Breast epithelium (tissue), 4 donors: Measurements from ENCODE around the gene GDPD4. TPM values are rescaled to one million over a fixed set of nuclear protein-coding genes. Genes with fewer than 3 reads are reported as not detected.

ENCODE experiments used
- DNase-seq, 2 donors: peaks; one replicate each; pipeline ENCODE4 v3.0.0-alpha.2; 2019; ENCODE audit warnings: low spot score in 2 of 2
- H3K27ac ChIP-seq, 2 donors: fragments of 200-600 bp; sonication (generic) in 1 of 2; one replicate each; pipeline ENCODE4 v1.5.1; 2016 to 2019; ENCODE audit warnings: mild to moderate bottlenecking in 1 of 2
- H3K27me3 ChIP-seq, 2 donors: fragments of 200-600 bp; sonication (generic) in 1 of 2; one replicate each; pipeline versions ENCODE4 v1.5.1 to v1.6.0; 2017 to 2019; ENCODE audit warnings: control low read depth in 1 of 2, mild to moderate bottlenecking in 1 of 2
- H3K36me3 ChIP-seq: fragments of 200-600 bp; one replicate; pipeline ENCODE4 v1.5.1; 2019
- H3K4me1 ChIP-seq, 2 donors: fragments of 200-600 bp; sonication (generic); one replicate each; pipeline ENCODE4 v1.5.1; 2016 to 2019; ENCODE audit warnings: control low read depth in 1 of 2
- H3K4me3 ChIP-seq, 3 donors: fragments of 200-600 bp; sonication (generic); 1 replicate in 2 of 3; 2 replicates in 1 of 3; pipeline ENCODE4 v1.5.1; 2016 to 2019; ENCODE audit warnings: mild to moderate bottlenecking in 3 of 3, moderate library complexity in 2 of 3
- H3K9me3 ChIP-seq, 2 donors: fragments of 200-600 bp; sonication (generic) in 1 of 2; one replicate each; pipeline ENCODE4 v1.5.1; 2016 to 2019; ENCODE audit warnings: control low read depth in 1 of 2
- POLR2A ChIP-seq: fragments of 450-650 bp; IDR thresholded peaks from one replicate; pipeline ENCODE4 v1.6.1; 2016; ENCODE audit warnings: antibody characterized with exemption, mild to moderate bottlenecking, moderate library complexity
- POLR2AphosphoS5 ChIP-seq, 3 donors: sonication (generic); formaldehyde crosslinking; IDR thresholded peaks; one replicate each; pipeline ENCODE4 v1.6.1; 2017; ENCODE audit warnings: antibody characterized with exemption in 3 of 3
- intact Hi-C: fragments of 100-400 bp; cut with DNase I; formaldehyde crosslinking; loops from one replicate; pipeline ENCODE4 v1.15.1; 2023; ENCODE audit warnings: low total_unique reads
- total RNA-seq, 3 donors: library from RNA; depleted of rRNA; stranded (reverse); fragments of >200 nt; gene quantifications; one replicate each; pipeline ENCODE4 v1.1.0, GENCODE V29; 2016
- TF ChIP-seq, protein P1 (sequence below), 3 donors: fragments of 450-650 bp; IDR thresholded peaks; one replicate each; pipeline ENCODE4 v1.5.1; 2016 to 2017; ENCODE audit warnings: antibody characterized with exemption in 3 of 3, mild to moderate bottlenecking in 3 of 3, moderate library complexity in 3 of 3

GDPD4 gene
- total RNA-seq, 3 donors from 2014 or later, result not detected

DNA sequence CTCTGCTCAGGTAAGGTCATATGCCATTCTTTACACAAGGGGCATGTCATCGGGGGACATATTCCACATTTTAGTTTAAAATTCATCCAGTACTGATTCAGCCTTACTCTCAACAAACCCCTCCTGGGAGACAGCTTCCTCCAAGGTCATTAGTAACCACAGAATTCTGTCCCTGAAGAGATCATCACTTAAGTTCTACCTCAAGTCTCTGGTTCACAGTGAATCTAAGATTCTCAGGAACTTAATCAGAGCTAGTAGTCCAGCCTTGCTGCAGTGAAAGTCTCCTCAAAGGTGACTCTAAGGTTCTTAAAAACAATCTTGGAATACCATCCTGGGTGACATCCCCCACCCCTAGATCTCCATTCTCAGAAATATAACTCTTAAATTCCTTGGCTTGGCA is 18.9 kb upstream of the GDPD4 start:
- no peak for TF ChIP-seq POLR2A
- TF ChIP-seq, protein P1, sequence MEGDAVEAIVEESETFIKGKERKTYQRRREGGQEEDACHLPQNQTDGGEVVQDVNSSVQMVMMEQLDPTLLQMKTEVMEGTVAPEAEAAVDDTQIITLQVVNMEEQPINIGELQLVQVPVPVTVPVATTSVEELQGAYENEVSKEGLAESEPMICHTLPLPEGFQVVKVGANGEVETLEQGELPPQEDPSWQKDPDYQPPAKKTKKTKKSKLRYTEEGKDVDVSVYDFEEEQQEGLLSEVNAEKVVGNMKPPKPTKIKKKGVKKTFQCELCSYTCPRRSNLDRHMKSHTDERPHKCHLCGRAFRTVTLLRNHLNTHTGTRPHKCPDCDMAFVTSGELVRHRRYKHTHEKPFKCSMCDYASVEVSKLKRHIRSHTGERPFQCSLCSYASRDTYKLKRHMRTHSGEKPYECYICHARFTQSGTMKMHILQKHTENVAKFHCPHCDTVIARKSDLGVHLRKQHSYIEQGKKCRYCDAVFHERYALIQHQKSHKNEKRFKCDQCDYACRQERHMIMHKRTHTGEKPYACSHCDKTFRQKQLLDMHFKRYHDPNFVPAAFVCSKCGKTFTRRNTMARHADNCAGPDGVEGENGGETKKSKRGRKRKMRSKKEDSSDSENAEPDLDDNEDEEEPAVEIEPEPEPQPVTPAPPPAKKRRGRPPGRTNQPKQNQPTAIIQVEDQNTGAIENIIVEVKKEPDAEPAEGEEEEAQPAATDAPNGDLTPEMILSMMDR (IDR thresholded peaks at IDR 0.05), result no peak
- no peaks in the 10 kb centered on the region for H3K9me3 ChIP-seq

DNA sequence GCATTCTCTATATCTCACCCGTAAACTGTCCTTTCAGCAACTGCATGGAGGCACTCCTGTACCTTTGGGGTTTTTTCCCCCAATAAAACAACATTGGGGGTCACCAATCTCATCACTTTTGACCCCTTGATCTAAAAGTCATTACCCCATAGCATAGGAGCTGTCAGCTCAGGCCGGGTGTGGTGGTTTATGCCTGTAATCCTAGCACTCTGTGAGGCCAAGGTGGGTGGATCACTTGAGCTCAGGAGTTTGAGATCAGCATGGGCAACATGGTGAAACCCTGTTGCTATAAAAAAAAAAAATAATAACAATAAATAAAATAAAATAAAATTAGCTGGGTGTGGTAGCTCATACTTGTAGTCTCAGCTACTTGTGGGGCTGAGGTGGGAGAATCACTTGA is 17.1 kb upstream of the GDPD4 start:
- intact Hi-C loops, result no loop called here
- DNase-seq, result no peak
- TF ChIP-seq, protein P1 (IDR thresholded peaks at IDR 0.05), result no peak
- TF ChIP-seq POLR2AphosphoS5 (IDR thresholded peaks at IDR 0.05) (no peak), POLR2A (no peak)
- H3K36me3 ChIP-seq, result no peaks in the 10 kb centered on the region
- H3K27ac ChIP-seq, result no peak overlapping the region
- H3K4me3 ChIP-seq, result no peak overlapping the region
- no peaks in the 10 kb centered on the region for H3K27me3 ChIP-seq
- no peaks in the 10 kb centered on the region for H3K4me1 ChIP-seq
- H3K9me3 ChIP-seq, result no peaks in the 10 kb centered on the region

More for the DNA sequence above, 18.9 kb upstream of the GDPD4 start:
- intact Hi-C loops, result no loop called here
- H3K27ac ChIP-seq, result no peak overlapping the region
- DNase-seq, result no peak
- no peaks in the 10 kb centered on the region for H3K36me3 ChIP-seq
- H3K4me1 ChIP-seq, result no peaks in the 10 kb centered on the region
- no peak overlapping the region for H3K4me3 ChIP-seq
- H3K27me3 ChIP-seq, result no peaks in the 10 kb centered on the region

DNA sequence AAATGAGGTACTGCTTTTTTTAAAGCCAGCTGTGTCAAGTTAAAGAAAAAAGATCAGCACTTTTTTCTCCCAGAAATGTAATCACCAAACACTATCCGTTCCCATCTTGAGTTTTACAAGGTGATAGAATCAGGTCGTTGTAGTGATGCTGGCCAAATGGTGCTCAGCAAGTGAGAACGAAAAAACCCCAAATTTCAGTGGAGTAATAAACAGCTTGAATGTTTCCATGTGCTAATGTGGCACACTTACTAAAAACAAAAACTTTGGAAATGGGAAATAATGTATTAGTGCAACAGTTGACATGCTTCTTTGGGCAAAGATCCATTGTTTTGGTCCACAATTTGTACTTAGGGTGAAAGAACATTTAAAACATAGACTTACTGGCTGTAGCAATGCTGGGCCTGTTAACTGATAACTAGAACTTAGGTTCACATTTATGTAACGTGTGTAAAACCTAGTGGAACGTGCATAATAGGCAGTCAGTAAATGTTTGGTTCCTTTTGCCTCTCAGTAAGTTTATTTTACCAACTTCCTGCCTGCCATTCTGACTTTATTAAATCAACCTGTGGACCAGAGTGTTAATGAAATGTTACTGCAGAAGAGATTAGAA is 15.4 kb upstream of the GDPD4 start:
- TF ChIP-seq, protein P1 (IDR thresholded peaks at IDR 0.05), result no peak
- no peak for TF ChIP-seq POLR2AphosphoS5 (IDR thresholded peaks at IDR 0.05)
- TF ChIP-seq POLR2A, result no peak
- Histone ChIP-seq H3K27ac (no peak overlapping the region), H3K9me3 (no peaks in the 10 kb centered on the region), H3K4me3 (no peak overlapping the region), H3K4me1 (no peaks in the 10 kb centered on the region), H3K27me3 (no peaks in the 10 kb centered on the region), H3K36me3 (no peaks in the 10 kb centered on the region)
- intact Hi-C loops, result no loop called here
- DNase-seq, result no peak

DNA sequence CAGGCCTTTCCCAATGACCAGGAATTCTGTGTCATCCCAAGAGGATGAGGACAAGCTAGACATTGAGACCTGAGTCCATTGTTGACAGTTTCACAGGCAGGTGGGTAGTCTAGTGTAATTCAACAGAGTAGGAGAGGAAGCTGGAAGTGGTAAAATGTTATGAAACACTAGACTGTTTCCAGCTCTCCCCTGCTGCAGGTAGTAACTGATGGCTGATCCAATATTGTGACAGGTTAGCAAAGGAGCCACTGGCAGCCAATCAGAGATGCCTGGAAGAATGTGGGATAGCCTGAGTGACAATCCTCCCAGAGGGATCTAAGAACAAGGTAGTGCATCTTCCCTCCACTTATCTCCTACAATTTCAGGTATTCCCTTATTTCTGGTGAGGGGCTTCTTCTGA is 10.6 kb upstream of the GDPD4 start:
- intact Hi-C loops, result no loop called here
- no peak for DNase-seq
- no peaks in the 10 kb centered on the region for H3K4me1 ChIP-seq
- no peaks in the 10 kb centered on the region for H3K9me3 ChIP-seq
- TF ChIP-seq, protein P1 (IDR thresholded peaks at IDR 0.05), result no peak
- TF ChIP-seq POLR2A, result no peak
- TF ChIP-seq POLR2AphosphoS5 (IDR thresholded peaks at IDR 0.05), result no peak
- H3K4me3 ChIP-seq, result no peak overlapping the region
- H3K36me3 ChIP-seq, result no peaks in the 10 kb centered on the region
- no peaks in the 10 kb centered on the region for H3K27me3 ChIP-seq
- H3K27ac ChIP-seq, result no peak overlapping the region

DNA sequence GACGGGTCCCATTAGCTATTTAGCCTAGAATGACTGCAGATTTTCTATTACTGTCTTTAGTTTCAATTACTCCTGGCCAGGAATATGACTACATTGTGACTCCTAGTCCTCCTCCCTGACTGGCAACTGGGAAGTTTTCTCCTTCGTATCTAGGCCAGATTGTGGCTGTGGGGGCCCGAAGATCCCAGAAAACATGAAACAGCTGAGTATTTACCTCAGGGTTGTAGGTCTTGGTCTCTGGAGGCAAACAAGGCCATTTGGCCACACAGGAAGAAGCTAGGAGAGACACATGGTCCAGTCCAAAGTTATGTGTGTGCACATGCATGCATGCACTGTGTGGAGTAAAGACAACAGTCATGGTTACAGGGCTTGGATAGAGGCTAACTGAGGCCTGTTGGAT is 10.2 kb upstream of the GDPD4 start:
- Histone ChIP-seq H3K36me3 (no peaks in the 10 kb centered on the region), H3K4me1 (no peaks in the 10 kb centered on the region), H3K27ac (no peak overlapping the region), H3K27me3 (no peaks in the 10 kb centered on the region), H3K4me3 (no peak overlapping the region), H3K9me3 (no peaks in the 10 kb centered on the region)
- TF ChIP-seq POLR2A (no peak), POLR2AphosphoS5 (IDR thresholded peaks at IDR 0.05) (no peak)
- TF ChIP-seq, protein P1 (IDR thresholded peaks at IDR 0.05), result no peak
- no peak for DNase-seq
- intact Hi-C loops, result no loop called here
